MM.1S (cell line): ENCODE data around the gene ARHGAP26.

ENCODE experiments used
- DNase-seq: peaks from one replicate; pipeline ENCODE4 v3.0.0-alpha.2; 2015
- H2AFZ ChIP-seq: fragments of 300-600 bp; sonication (generic); 2 replicates; pipeline ENCODE4 v1.6.0; 2016; ENCODE audit warnings: antibody characterized with exemption, low read length
- H3F3A ChIP-seq: fragments of 300-600 bp; sonication (generic); 2 replicates; pipeline ENCODE4 v1.6.1; 2016; ENCODE audit warnings: mild to moderate bottlenecking, antibody characterized with exemption, low read length, moderate library complexity, mixed read lengths; ENCODE audit not compliant: insufficient read depth
- H3K27ac ChIP-seq: fragments of 300-600 bp; sonication (generic); 2 replicates; pipeline ENCODE4 v1.5.1; 2016; ENCODE audit warnings: mild to moderate bottlenecking, low read length
- H3K27me3 ChIP-seq: fragments of 300-600 bp; sonication (generic); replicated peaks from 2 replicates; pipeline ENCODE4 v1.6.0; 2016; ENCODE audit warnings: low read length; ENCODE audit not compliant: insufficient read depth
- H3K36me3 ChIP-seq: fragments of 300-600 bp; sonication (generic); replicated peaks from 2 replicates; pipeline ENCODE4 v1.6.1; 2016; ENCODE audit warnings: mild to moderate bottlenecking, low read length, mixed read lengths; ENCODE audit not compliant: insufficient read depth
- H3K4me1 ChIP-seq: fragments of 300-600 bp; sonication (generic); 2 replicates; pipeline ENCODE4 v1.6.1; 2016; ENCODE audit warnings: low read length, mixed read lengths
- H3K4me2 ChIP-seq: fragments of 300-600 bp; sonication (generic); 2 replicates; pipeline ENCODE4 v1.6.0; 2016; ENCODE audit warnings: low read depth, low read length
- H3K4me3 ChIP-seq: fragments of 300-600 bp; sonication (generic); 2 replicates; pipeline ENCODE4 v1.5.1; 2016; ENCODE audit warnings: low read length, mixed read lengths
- H3K79me2 ChIP-seq: fragments of 300-600 bp; sonication (generic); 2 replicates; pipeline ENCODE4 v1.6.1; 2016; ENCODE audit warnings: mixed run types, low read length, mixed read lengths
- H3K9ac ChIP-seq: fragments of 300-600 bp; sonication (generic); 2 replicates; pipeline ENCODE4 v1.6.1; 2016; ENCODE audit warnings: low read length, mixed read lengths
- H3K9me2 ChIP-seq: fragments of 300-600 bp; sonication (generic); replicated peaks from 2 replicates; pipeline ENCODE4 v1.6.1; 2016; ENCODE audit warnings: mild to moderate bottlenecking, low read length, mixed read lengths; ENCODE audit not compliant: insufficient read depth
- H3K9me3 ChIP-seq: fragments of 300-600 bp; sonication (generic); replicated peaks from 2 replicates; pipeline ENCODE4 v1.6.1; 2016; ENCODE audit warnings: mild to moderate bottlenecking, low read length, mixed read lengths; ENCODE audit not compliant: insufficient read depth
- H4K20me1 ChIP-seq: fragments of 300-600 bp; sonication (generic); 2 replicates; pipeline ENCODE4 v1.6.1; 2016; ENCODE audit warnings: mild to moderate bottlenecking, low read length, moderate library complexity, mixed read lengths; ENCODE audit not compliant: insufficient read depth
- CTCF ChIP-seq: fragments of 300-600 bp; sonication (generic); IDR thresholded peaks from 2 replicates; pipeline ENCODE4 v1.5.1; 2016; ENCODE audit warnings: antibody characterized with exemption, low read length, mixed read lengths
- EZH2 ChIP-seq: fragments of 300-600 bp; sonication (generic); optimal IDR thresholded peaks from 2 replicates; pipeline ENCODE3; 2017; ENCODE audit warnings: low read depth, mild to moderate bottlenecking, antibody characterized with exemption, low read length, mixed read lengths
- EZH2phosphoT487 ChIP-seq: fragments of 300-600 bp; sonication (generic); IDR thresholded peaks from 2 replicates; pipeline ENCODE4 v1.6.1; 2018; ENCODE audit warnings: antibody characterized with exemption, low read length

ARHGAP26 gene

GRCh38 chr5:142763701-142764100, 6.5 kb upstream of the ARHGAP26 start:
- no peak overlapping the region for H3K4me2 ChIP-seq
- no peaks in the 10 kb centered on the region for H3K9me2 ChIP-seq
- DNase-seq: no peak
- no peak for TF ChIP-seq EZH2phosphoT487
- TF ChIP-seq EZH2: no peak
- no peak for TF ChIP-seq CTCF
- H3K4me1 ChIP-seq: peaks cover 24% of the 10 kb centered on the region
- no peak overlapping the region for H3K4me3 ChIP-seq
- no peak overlapping the region for H3K27ac ChIP-seq
- no peaks in the 10 kb centered on the region for H3K9me3 ChIP-seq
- H3K79me2 ChIP-seq: no peaks in the 10 kb centered on the region
- H3K36me3 ChIP-seq: no peaks in the 10 kb centered on the region
- no peak overlapping the region for H2AFZ ChIP-seq
- H4K20me1 ChIP-seq: no peaks in the 10 kb centered on the region
- no peaks in the 10 kb centered on the region for H3F3A ChIP-seq
- no peaks in the 10 kb centered on the region for H3K27me3 ChIP-seq
- H3K9ac ChIP-seq: no peak overlapping the region

GRCh38 chr5:142767178-142767577, 3.0 kb upstream of the ARHGAP26 start:
- H3K9me2 ChIP-seq: no peaks in the 10 kb centered on the region
- H3K9me3 ChIP-seq: no peaks in the 10 kb centered on the region
- H3F3A ChIP-seq: 0 out of 2 replicates have a peak, but pooled peaks cover 6% of the 10 kb centered on the region
- no peak overlapping the region for H3K4me3 ChIP-seq
- peaks cover 18% of the 10 kb centered on the region for H3K4me1 ChIP-seq
- H3K27me3 ChIP-seq: no peaks in the 10 kb centered on the region
- no peak overlapping the region for H2AFZ ChIP-seq
- no peak for DNase-seq
- H3K36me3 ChIP-seq: no peaks in the 10 kb centered on the region
- H4K20me1 ChIP-seq: no peaks in the 10 kb centered on the region
- H3K79me2 ChIP-seq: peaks cover 2% of the 10 kb centered on the region; the same call in 1 of the 2 replicates
- H3K27ac ChIP-seq: no peak overlapping the region
- no peak overlapping the region for H3K4me2 ChIP-seq
- no peak overlapping the region for H3K9ac ChIP-seq
- TF ChIP-seq EZH2phosphoT487 (no peak), CTCF (no peak), EZH2 (no peak)

- Histone ChIP-seq H3K9me3 (no peaks in the 10 kb centered on the region), H4K20me1 (no peaks in the 10 kb centered on the region), H3K4me2 (no peak overlapping the region), H3K79me2 (peaks cover 9% of the 10 kb centered on the region; the same call in 1 of the 2 replicates), H3K9ac (no peak overlapping the region), H3K4me3 (no peak overlapping the region), H2AFZ (no peak overlapping the region), H3K27me3 (no peaks in the 10 kb centered on the region), H3K9me2 (no peaks in the 10 kb centered on the region), H3K27ac (no peak overlapping the region), H3F3A (0 out of 2 replicates have a peak, but pooled peaks cover 6% of the 10 kb centered on the region), H3K36me3 (no peaks in the 10 kb centered on the region), H3K4me1 (peaks cover 25% of the 10 kb centered on the region)
- DNase-seq: no peak
- TF ChIP-seq CTCF (no peak), EZH2phosphoT487 (no peak), EZH2 (no peak)
Observed at GRCh38 chr5:142767911-142768310, 2.3 kb upstream of the ARHGAP26 start.
